GM12865 (cell line): ENCODE data around the gene RASSF4.

Experiments used
- DNase-seq: peaks from one replicate; pipeline ENCODE4 v3.0.0; 2010; ENCODE audit warnings: low read depth
- H3K4me3 ChIP-seq: 2 replicates; pipeline ENCODE4 v1.5.1; 2011; ENCODE audit warnings: mild to moderate bottlenecking, low read depth, low read length, control low read depth
- CTCF ChIP-seq: IDR thresholded peaks from 2 replicates; pipeline ENCODE4 v1.5.1; 2011; ENCODE audit warnings: low read length, control low read depth, low read depth, inconsistent platforms; ENCODE audit not compliant: insufficient read depth; ENCODE audit errors: missing control alignments

The RASSF4 gene

GRCh38 chr10:44927352-44927751 lies 32.2 kb upstream of the RASSF4 start:
- H3K4me3 ChIP-seq, result no peak overlapping the region
- no peak for TF ChIP-seq CTCF
- no peak for DNase-seq

- DNase-seq, result no peak
- no peak for TF ChIP-seq CTCF
- no peak overlapping the region for H3K4me3 ChIP-seq
Measured at GRCh38 chr10:44928462-44928861, 31.1 kb upstream of the RASSF4 start.

- no peak overlapping the region for H3K4me3 ChIP-seq
- TF ChIP-seq CTCF, result no peak
- no peak for DNase-seq
Measured at GRCh38 chr10:44929356-44930255, 30.0 kb upstream of the RASSF4 start.

- no peak for DNase-seq
- TF ChIP-seq CTCF, result no peak
- no peak overlapping the region for H3K4me3 ChIP-seq
Measured at GRCh38 chr10:44930904-44931620, 28.5 kb upstream of the RASSF4 start.

- DNase-seq, result no peak
- TF ChIP-seq CTCF, result no peak
- no peak overlapping the region for H3K4me3 ChIP-seq
Measured at GRCh38 chr10:44931621-44932516, 27.7 kb upstream of the RASSF4 start.
